Astrocyte (in vitro differentiated cells and primary cell): Measurements from ENCODE around the gene EIF4G3.

ENCODE experiments used
- CTCF ChIP-seq: IDR thresholded peaks from 2 replicates; pipeline ENCODE4 v1.5.1; 2011; ENCODE audit warnings: low read depth, mild to moderate bottlenecking, inconsistent platforms, low read length, moderate library complexity; ENCODE audit not compliant: insufficient read depth
- EZH2 ChIP-seq: IDR thresholded peaks from 2 replicates; pipeline ENCODE4 v1.6.1; 2012; ENCODE audit warnings: mild to moderate bottlenecking, low read length, inconsistent platforms; ENCODE audit not compliant: insufficient read depth

- TF ChIP-seq CTCF (no peak), EZH2 (no peak)
Measured at GRCh38 chr1:20847611-20848080, 329.1 kb downstream of the EIF4G3 start.
